ENCODE results near the gene MLN.

- TF ChIP-seq CTCF (conservative IDR thresholded peaks at IDR 0.05) (peak; percentile 96), ZFX (IDR thresholded peaks at IDR 0.05) (no peak)
Observed at GRCh38 chr6:33768644-33769120, 35.1 kb downstream of the MLN start.
